ENCODE data around the gene TIGD2.

TIGD2 gene

GRCh38 chr4:89162987-89163386, 51.7 kb downstream of the TIGD2 start:
- ChIA-PET POLR2A (ENCODE audit: low non-redundant PET) (no interaction called here), CTCF (interaction anchor here (0.6 kb wide), 1 partner anchor 163 kb away, joined by 4 read pairs; no protein-coding TSS in a partner anchor)
- no peak overlapping the region for H3K27ac ChIP-seq
- DNase-seq (ENCODE audit: low spot score): no peak
- no peak for TF ChIP-seq CTCF (conservative IDR thresholded peaks at IDR 0.05; ENCODE audit: low read depth)

GRCh38 chr4:89164400-89164799, 53.1 kb downstream of the TIGD2 start:
- TF ChIP-seq CTCF (conservative IDR thresholded peaks at IDR 0.05; ENCODE audit: low read depth): peak; percentile 22; the same call in 1 of the 2 replicates
- POLR2A ChIA-PET (ENCODE audit: low non-redundant PET): no interaction called here
- H3K27ac ChIP-seq: no peak overlapping the region
- CTCF ChIA-PET: interaction anchor here (0.6 kb wide), 2 partner anchors 47 to 511 kb away, joined by 3 read pairs; no protein-coding TSS in a partner anchor
- DNase-seq (ENCODE audit: low spot score): no peak
